Hepatocyte (in vitro differentiated cells): ENCODE results near the gene ZNF714. TPM values are rescaled to one million over a fixed set of nuclear protein-coding genes. Genes with fewer than 3 reads are reported as not detected.

Experiments used
- DNase-seq: peaks from one replicate; pipeline ENCODE4 v3.0.0-alpha.2; 2016; ENCODE audit warnings: low spot score
- H2AFZ ChIP-seq: fragments of 200-600 bp; sonication (generic); 2 replicates; pipeline ENCODE4 v1.6.0; 2016; ENCODE audit warnings: antibody characterized with exemption, mild to moderate bottlenecking
- H3K27ac ChIP-seq: fragments of 200-600 bp; sonication (generic); 2 replicates; pipeline ENCODE4 v1.5.1; 2016; ENCODE audit warnings: mild to moderate bottlenecking
- H3K27me3 ChIP-seq: fragments of 200-600 bp; sonication (generic); 2 replicates; pipeline ENCODE4 v1.6.1; 2016
- H3K36me3 ChIP-seq: fragments of 200-600 bp; sonication (generic); replicated peaks from 2 replicates; pipeline ENCODE4 v1.5.1; 2016; ENCODE audit warnings: low read depth; ENCODE audit not compliant: insufficient read depth
- H3K4me1 ChIP-seq: fragments of 200-600 bp; sonication (generic); 2 replicates; pipeline ENCODE4 v1.5.1; 2016; ENCODE audit warnings: mild to moderate bottlenecking, moderate library complexity; ENCODE audit not compliant: insufficient read depth
- H3K4me2 ChIP-seq: fragments of 200-600 bp; sonication (generic); 2 replicates; pipeline ENCODE4 v1.6.0; 2016
- H3K4me3 ChIP-seq: fragments of 200-600 bp; sonication (generic); 2 replicates; pipeline ENCODE4 v1.5.1; 2016; ENCODE audit warnings: mild to moderate bottlenecking
- H3K79me2 ChIP-seq: fragments of 200-600 bp; sonication (generic); 2 replicates; pipeline ENCODE4 v1.6.0; 2017; ENCODE audit warnings: mild to moderate bottlenecking
- H3K9me2 ChIP-seq: fragments of 200-600 bp; sonication (generic); replicated peaks from 2 replicates; pipeline ENCODE4 v1.6.0; 2017; ENCODE audit warnings: mild to moderate bottlenecking; ENCODE audit not compliant: insufficient read depth
- H3K9me3 ChIP-seq: fragments of 200-600 bp; sonication (generic); 2 replicates; pipeline ENCODE4 v1.5.1; 2016; ENCODE audit warnings: low read depth, mild to moderate bottlenecking
- H4K20me1 ChIP-seq: fragments of 200-600 bp; sonication (generic); 2 replicates; pipeline ENCODE4 v1.6.0; 2016; ENCODE audit warnings: mild to moderate bottlenecking; ENCODE audit not compliant: insufficient read depth, poor library complexity, severe bottlenecking
- EZH2 ChIP-seq: fragments of 200-600 bp; sonication (generic); IDR thresholded peaks from 2 replicates; pipeline ENCODE4 v1.6.1; 2016; ENCODE audit warnings: antibody characterized with exemption, mild to moderate bottlenecking, borderline replicate concordance
- EZH2phosphoT487 ChIP-seq: fragments of 200-600 bp; sonication (generic); IDR thresholded peaks from one replicate; pipeline ENCODE4 v1.6.1; 2018; ENCODE audit warnings: antibody characterized with exemption, mild to moderate bottlenecking, low read depth, moderate library complexity; ENCODE audit not compliant: unreplicated experiment, severe bottlenecking
- WGBS: methylation state at CpG from one replicate; pipeline ENCODE4 v1.1.6; 2016; ENCODE audit warnings: low lambda C conversion rate; ENCODE audit errors: missing lambda C conversion rate; 5-methylcytosine and 5-hydroxymethylcytosine counted together
- polyA plus RNA-seq: library from polyadenylated mRNA; unstranded; fragments of >200 nt; fragmentation: Nextera tagmentation; extraction: Ambion mirVana; gene quantifications from 2 replicates; pipeline ENCODE4 v1.2.1, GENCODE V29; 2016
- total RNA-seq: library from RNA; depleted of rRNA; stranded (reverse); fragments of >200 nt; gene quantifications from 2 replicates; pipeline ENCODE4 v1.2.3, GENCODE V29; 2014
- TF ChIP-seq, protein P1 (sequence below): fragments of 200-600 bp; sonication (generic); IDR thresholded peaks from 2 replicates; pipeline ENCODE4 v1.5.1; 2016; ENCODE audit warnings: antibody characterized with exemption, mild to moderate bottlenecking; ENCODE audit not compliant: poor library complexity

The ZNF714 gene
- total and polyA plus RNA-seq, 2 experiments from 2014 or later, result 11.5 to 14.2 TPM

DNA sequence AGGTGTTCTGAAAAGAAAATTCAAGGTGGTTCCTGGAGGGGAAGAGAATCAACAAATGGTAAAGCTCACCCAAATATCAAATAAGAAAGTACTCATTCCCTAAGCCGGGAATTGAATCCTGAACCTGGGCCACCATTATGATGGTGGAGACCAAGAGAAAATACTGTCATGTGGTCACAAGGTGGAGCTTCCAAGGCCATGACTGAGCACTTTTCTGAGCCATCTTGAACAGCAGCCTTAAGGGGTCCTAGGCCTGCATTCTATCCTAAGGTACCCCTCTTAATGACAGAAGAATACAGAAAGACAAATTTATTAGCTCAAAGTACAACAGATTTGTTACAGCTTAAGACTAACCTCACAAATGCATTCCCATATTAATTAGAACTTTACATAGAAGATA lies 69.5 kb downstream of the ZNF714 start:
- Histone ChIP-seq H2AFZ (no peak overlapping the region), H4K20me1 (no peaks in the 10 kb centered on the region), H3K4me2 (no peak overlapping the region), H3K27ac (no peak overlapping the region), H3K9me2 (no peaks in the 10 kb centered on the region), H3K27me3 (no peaks in the 10 kb centered on the region), H3K36me3 (peaks cover 2% of the 10 kb centered on the region), H3K4me1 (no peaks in the 10 kb centered on the region), H3K9me3 (no peaks in the 10 kb centered on the region), H3K79me2 (peaks cover 73% of the 10 kb centered on the region), H3K4me3 (no peak overlapping the region)
- WGBS, result 100% methylated on average over 1 of the region's 1 CpG
- TF ChIP-seq EZH2 (no peak), EZH2phosphoT487 (no peak)
- TF ChIP-seq, protein P1, sequence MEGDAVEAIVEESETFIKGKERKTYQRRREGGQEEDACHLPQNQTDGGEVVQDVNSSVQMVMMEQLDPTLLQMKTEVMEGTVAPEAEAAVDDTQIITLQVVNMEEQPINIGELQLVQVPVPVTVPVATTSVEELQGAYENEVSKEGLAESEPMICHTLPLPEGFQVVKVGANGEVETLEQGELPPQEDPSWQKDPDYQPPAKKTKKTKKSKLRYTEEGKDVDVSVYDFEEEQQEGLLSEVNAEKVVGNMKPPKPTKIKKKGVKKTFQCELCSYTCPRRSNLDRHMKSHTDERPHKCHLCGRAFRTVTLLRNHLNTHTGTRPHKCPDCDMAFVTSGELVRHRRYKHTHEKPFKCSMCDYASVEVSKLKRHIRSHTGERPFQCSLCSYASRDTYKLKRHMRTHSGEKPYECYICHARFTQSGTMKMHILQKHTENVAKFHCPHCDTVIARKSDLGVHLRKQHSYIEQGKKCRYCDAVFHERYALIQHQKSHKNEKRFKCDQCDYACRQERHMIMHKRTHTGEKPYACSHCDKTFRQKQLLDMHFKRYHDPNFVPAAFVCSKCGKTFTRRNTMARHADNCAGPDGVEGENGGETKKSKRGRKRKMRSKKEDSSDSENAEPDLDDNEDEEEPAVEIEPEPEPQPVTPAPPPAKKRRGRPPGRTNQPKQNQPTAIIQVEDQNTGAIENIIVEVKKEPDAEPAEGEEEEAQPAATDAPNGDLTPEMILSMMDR, result no peak
- DNase-seq, result no peak

DNA sequence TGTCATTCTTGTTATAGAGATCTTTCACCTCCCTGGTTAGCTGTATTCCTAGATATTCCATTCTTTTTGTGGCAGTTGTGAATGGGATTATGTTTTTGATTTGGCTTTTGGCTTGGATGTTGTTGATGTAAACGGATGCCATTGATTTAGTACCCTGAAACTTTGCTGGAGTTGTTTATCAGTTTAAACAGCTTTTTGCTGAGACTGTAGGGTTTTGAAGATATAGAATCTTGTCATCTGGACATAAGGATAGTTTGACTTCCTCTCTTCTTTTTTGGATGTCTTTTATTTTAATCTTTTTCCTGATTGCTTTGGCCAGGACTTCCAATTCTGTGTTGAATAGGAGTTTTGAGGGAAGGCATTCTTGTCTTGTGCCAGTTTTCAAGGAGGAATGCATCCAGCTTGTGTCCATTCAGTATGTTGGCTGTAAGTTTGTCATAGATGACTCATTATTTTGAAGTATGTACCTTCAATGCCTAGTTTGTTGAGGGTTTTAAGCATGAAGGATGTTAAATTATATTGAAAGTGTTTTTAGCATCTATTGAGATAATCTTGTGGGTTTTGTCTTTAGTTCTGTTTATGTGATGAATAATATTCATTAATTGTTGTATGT lies 76.6 kb downstream of the ZNF714 start:
- DNase-seq, result no peak
- Histone ChIP-seq H3K27ac (no peak overlapping the region), H3K4me2 (no peak overlapping the region), H2AFZ (no peak overlapping the region), H3K79me2 (peaks cover 85% of the 10 kb centered on the region), H4K20me1 (no peaks in the 10 kb centered on the region), H3K4me3 (no peak overlapping the region), H3K27me3 (no peaks in the 10 kb centered on the region), H3K4me1 (no peaks in the 10 kb centered on the region), H3K36me3 (no peaks in the 10 kb centered on the region), H3K9me2 (no peaks in the 10 kb centered on the region), H3K9me3 (no peaks in the 10 kb centered on the region)
- TF ChIP-seq EZH2 (no peak), EZH2phosphoT487 (no peak)
- TF ChIP-seq, protein P1, result no peak
- WGBS, result 100% methylated on average over 1 of the region's 1 CpG

DNA sequence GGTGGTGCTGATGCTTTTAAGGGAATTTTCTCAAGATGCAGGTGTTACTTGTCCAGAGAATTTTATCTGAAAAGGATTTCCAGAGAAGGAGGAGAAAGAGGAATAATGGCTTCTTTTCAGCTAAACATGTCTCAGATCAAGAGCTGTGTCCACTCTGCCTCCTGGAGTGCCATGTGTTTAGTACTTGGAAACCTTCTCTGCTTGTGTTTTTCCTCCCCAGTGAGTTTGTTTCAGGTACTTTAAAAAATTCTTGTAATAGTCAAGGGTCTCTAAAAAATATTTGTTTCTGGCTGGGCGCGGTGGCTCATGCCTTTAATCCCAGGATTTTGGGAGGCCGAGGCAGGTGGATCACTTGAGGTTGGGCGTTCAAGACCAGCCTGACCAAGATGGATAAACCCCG lies 82.5 kb downstream of the ZNF714 start:
- Histone ChIP-seq H3K4me2 (no peak overlapping the region), H3K27me3 (no peaks in the 10 kb centered on the region), H3K36me3 (no peaks in the 10 kb centered on the region), H3K27ac (no peak overlapping the region), H2AFZ (no peak overlapping the region), H3K79me2 (peaks cover 72% of the 10 kb centered on the region), H3K4me1 (no peaks in the 10 kb centered on the region), H3K9me2 (no peaks in the 10 kb centered on the region), H3K4me3 (no peak overlapping the region), H4K20me1 (no peaks in the 10 kb centered on the region), H3K9me3 (no peaks in the 10 kb centered on the region)
- TF ChIP-seq EZH2phosphoT487 (no peak), EZH2 (no peak)
- TF ChIP-seq, protein P1, result no peak
- 100% methylated on average over 5 of the region's 5 CpGs for WGBS
- DNase-seq, result no peak
